ENCODE results near the gene FBF1.

GRCh38 chr17:75985986-75986385 lies 45.1 kb upstream of the FBF1 start:
- TF ChIP-seq POLR2A (IDR thresholded peaks at IDR 0.05), result no peak
- TF ChIP-seq, protein P1, sequence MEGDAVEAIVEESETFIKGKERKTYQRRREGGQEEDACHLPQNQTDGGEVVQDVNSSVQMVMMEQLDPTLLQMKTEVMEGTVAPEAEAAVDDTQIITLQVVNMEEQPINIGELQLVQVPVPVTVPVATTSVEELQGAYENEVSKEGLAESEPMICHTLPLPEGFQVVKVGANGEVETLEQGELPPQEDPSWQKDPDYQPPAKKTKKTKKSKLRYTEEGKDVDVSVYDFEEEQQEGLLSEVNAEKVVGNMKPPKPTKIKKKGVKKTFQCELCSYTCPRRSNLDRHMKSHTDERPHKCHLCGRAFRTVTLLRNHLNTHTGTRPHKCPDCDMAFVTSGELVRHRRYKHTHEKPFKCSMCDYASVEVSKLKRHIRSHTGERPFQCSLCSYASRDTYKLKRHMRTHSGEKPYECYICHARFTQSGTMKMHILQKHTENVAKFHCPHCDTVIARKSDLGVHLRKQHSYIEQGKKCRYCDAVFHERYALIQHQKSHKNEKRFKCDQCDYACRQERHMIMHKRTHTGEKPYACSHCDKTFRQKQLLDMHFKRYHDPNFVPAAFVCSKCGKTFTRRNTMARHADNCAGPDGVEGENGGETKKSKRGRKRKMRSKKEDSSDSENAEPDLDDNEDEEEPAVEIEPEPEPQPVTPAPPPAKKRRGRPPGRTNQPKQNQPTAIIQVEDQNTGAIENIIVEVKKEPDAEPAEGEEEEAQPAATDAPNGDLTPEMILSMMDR (IDR thresholded peaks at IDR 0.05), result no peak

Data from esophagus squamous epithelium (tissue), 4 donors.